Aorta (tissue), 5 donors: ENCODE measurements around the gene MAZ. TPM values are rescaled to one million over a fixed set of nuclear protein-coding genes. Genes with fewer than 3 reads are reported as not detected.
"Not testable (repeated sequence)": the region's sequence is repeated elsewhere in the genome, so short reads cannot be mapped to it uniquely, and the experiment has no call there.

Experiments used
- ATAC-seq: fragments of 200-7000 bp; cut with Tn5 transposase; one replicate; pipeline ENCODE4 v1.9.1; 2022; ENCODE audit warnings: moderate library complexity; ENCODE audit not compliant: low FRiP score
- DNase-seq, 2 donors: peaks; one replicate each; pipeline ENCODE4 v3.0.0-alpha.2; 2020
- H3K27ac ChIP-seq, 2 donors: one replicate each; pipeline ENCODE4 v1.5.1; 2013; ENCODE audit warnings: low read length in 2 of 2, mild to moderate bottlenecking in 2 of 2, moderate library complexity in 2 of 2, control low read depth in 1 of 2, inconsistent platforms in 1 of 2, low read depth in 1 of 2
- H3K27me3 ChIP-seq, 2 donors: one replicate each; pipeline ENCODE4 v1.6.1; 2013; ENCODE audit warnings: control low read depth in 1 of 2, low read length in 1 of 2, mild to moderate bottlenecking in 1 of 2, moderate library complexity in 1 of 2; ENCODE audit not compliant: insufficient read depth in 2 of 2, control insufficient read depth in 1 of 2
- H3K36me3 ChIP-seq, 2 donors: one replicate each; pipeline ENCODE4 v1.6.1; 2013; ENCODE audit warnings: control low read depth in 1 of 2, low read length in 1 of 2, mild to moderate bottlenecking in 1 of 2; ENCODE audit not compliant: insufficient read depth in 2 of 2, control insufficient read depth in 1 of 2
- H3K4me1 ChIP-seq, 2 donors: one replicate each; pipeline ENCODE4 v1.6.1; 2013; ENCODE audit warnings: low read length in 2 of 2, control low read depth in 1 of 2, mild to moderate bottlenecking in 1 of 2, moderate library complexity in 1 of 2; ENCODE audit not compliant: insufficient read depth in 2 of 2, control insufficient read depth in 1 of 2
- H3K4me3 ChIP-seq, 2 donors: one replicate each; pipeline ENCODE4 v1.5.1; 2013; ENCODE audit warnings: low read length in 2 of 2, control low read depth in 1 of 2, mild to moderate bottlenecking in 1 of 2
- H3K9me3 ChIP-seq: one replicate; pipeline ENCODE4 v1.6.1; 2013; ENCODE audit warnings: mild to moderate bottlenecking, low read length; ENCODE audit not compliant: control insufficient read depth
- WGBS, 2 donors: extraction: QIAGEN DNeasy Blood & Tissue Kit; methylation state at CpG; one replicate each; pipeline ENCODE4 v1.1.7; 2013; 5-methylcytosine and 5-hydroxymethylcytosine counted together
- intact Hi-C, 2 donors: fragments of 100-400 bp; cut with DNase I; formaldehyde crosslinking; loops; one replicate each; pipeline versions ENCODE4 v1.14.2 to v1.15.0; 2022
- long read RNA-seq, 2 donors: library from polyadenylated mRNA; unstranded; transcript quantifications; one replicate each; pipeline ENCODE4 v2.0.0, GENCODE V29; 2020 to 2021
- polyA plus RNA-seq, 2 donors: library from polyadenylated mRNA; stranded (reverse); fragments of 200-250 nt; gene quantifications; one replicate each; pipeline ENCODE4 v1.2.3, GENCODE V29; 2013
- total RNA-seq, 2 donors: library from RNA; stranded (reverse); fragmentation: NEBNext Ultra II Directional; extraction: Animal tissue kit (Norgen Biotek cat#: 25700); gene quantifications; one replicate each; pipeline ENCODE4 v1.2.1, GENCODE V29; 2021
- donor health status: healthy with polysubstance abuse.
- donor health status: Bipolar disorder and iron deficiency.
- donor health status: DM: no; HTN: no; CAD: no.
- donor health status: DM: no; HTN: no; CAD: no.
- donor health status: DM: yes; HTN: yes; CAD: no.

The MAZ gene
- total RNA-seq, result 100 to 1,000 TPM; 109 to 127 TPM
- 100 to 1,000 TPM; 112 to 121 TPM for polyA plus RNA-seq
- long read RNA-seq, donor 1, transcript MAZ-214 (3 exons, 1,464 nt), result major isoform, 60 of 117 reads
- long read RNA-seq, donor 1, partial matches to known transcripts, result 54 of 117 reads
- long read RNA-seq, donor 1, other reads (novel, unspliced or antisense), result 1 of 117 reads
- long read RNA-seq, donor 2, transcript MAZ-214 (3 exons, 1,464 nt), result minor isoform, 10 of 98 reads
- long read RNA-seq, donor 2, transcript MAZ-202 (5 exons, 2,532 nt), result major isoform, 22 of 98 reads
- long read RNA-seq, donor 2, transcript MAZ-201 (6 exons, 2,698 nt), result minor isoform, 17 of 98 reads
- long read RNA-seq, donor 2, partial matches to known transcripts, result 30 of 98 reads
- long read RNA-seq, donor 2, other reads (novel, unspliced or antisense), result 19 of 98 reads

GRCh38 chr16:29806099-29806579 is at the start of gene MAZ:
TSS of gene MAZ (plus strand) at chr16:29806529. CDS start at chr16:29806702, 173 bp downstream.
- Histone ChIP-seq H3K4me3 (peak within 1 kb of the TSS; percentile 69 to 73), H3K36me3 (no peaks in the 10 kb centered on the region), H3K9me3 (no peaks in the 10 kb centered on the region), H3K4me1 (no peaks in the 10 kb centered on the region), H3K27ac (peak within 1 kb of the TSS; percentile 47 to 88), H3K27me3 (no peaks in the 10 kb centered on the region)
- ATAC-seq, result peak; percentile 5
- intact Hi-C loops, result loop anchor here in 1 of 2 donors (5.0 kb wide), 1 partner anchor 571 kb away; no protein-coding TSS in a partner anchor
- DNase-seq, result no peak
- 1 to 8% methylated on average over 2 to 65 of the region's 67 CpGs for WGBS, 2 donors

DNA sequence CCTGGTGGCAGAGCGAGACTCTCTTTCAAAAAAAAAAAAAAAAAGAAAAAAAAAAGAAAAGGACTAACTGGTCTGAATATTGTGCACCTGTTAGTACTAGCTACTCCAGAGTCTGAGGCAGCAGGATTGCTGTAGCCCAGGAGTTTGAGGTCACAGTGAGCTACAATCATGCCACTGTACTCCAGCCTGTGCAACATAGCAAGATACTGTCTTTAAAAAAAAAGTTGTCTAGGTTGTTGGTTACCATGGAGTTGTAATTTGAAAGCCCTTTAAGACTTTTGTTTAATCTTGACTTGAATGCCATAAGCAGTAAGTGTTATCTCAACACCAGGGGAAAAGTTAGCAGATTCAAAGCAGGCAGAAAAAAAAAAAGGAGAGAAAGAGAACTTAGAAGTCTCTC is 49.7 kb upstream of the MAZ start:
- no peak overlapping the region for H3K27ac ChIP-seq
- 77 to 85% methylated on average over 1 of the region's 1 CpG for WGBS, 2 donors
- ATAC-seq (no peak), DNase-seq (no peak)
- H3K36me3 ChIP-seq, result no peaks in the 10 kb centered on the region
- H3K4me1 ChIP-seq, result no peaks in the 10 kb centered on the region
- H3K27me3 ChIP-seq, result no peaks in the 10 kb centered on the region
- no peak overlapping the region for H3K4me3 ChIP-seq
- intact Hi-C loops, result no loop called here
- no peaks in the 10 kb centered on the region for H3K9me3 ChIP-seq

DNA sequence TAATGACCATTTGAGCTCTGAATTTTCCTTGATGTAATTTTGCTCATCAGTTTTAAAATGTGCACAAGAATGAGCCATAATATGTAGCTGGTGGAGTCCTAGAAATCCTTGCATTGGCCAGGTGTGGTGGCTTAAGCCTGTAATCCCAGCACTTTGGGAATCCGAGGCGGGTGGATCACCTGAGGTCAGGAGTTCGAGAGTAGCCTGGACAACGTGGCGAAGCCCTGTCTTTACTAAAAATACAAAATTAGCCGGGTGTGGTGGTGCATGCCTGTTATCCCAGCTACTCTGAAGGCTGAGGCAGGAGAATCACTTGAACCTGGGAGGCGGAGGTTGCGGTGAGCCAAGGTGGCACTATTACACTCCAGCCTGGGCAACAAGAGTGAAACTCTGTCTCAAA is 49.2 kb upstream of the MAZ start:
- H3K4me3 ChIP-seq, H3K36me3 ChIP-seq, H3K9me3 ChIP-seq, H3K27ac ChIP-seq, intact Hi-C loops, H3K4me1 ChIP-seq, DNase-seq, H3K27me3 ChIP-seq, ATAC-seq: not testable (repeated sequence)
- WGBS, 2 donors, result 73 to 77% methylated on average over 8 of the region's 8 CpGs

DNA sequence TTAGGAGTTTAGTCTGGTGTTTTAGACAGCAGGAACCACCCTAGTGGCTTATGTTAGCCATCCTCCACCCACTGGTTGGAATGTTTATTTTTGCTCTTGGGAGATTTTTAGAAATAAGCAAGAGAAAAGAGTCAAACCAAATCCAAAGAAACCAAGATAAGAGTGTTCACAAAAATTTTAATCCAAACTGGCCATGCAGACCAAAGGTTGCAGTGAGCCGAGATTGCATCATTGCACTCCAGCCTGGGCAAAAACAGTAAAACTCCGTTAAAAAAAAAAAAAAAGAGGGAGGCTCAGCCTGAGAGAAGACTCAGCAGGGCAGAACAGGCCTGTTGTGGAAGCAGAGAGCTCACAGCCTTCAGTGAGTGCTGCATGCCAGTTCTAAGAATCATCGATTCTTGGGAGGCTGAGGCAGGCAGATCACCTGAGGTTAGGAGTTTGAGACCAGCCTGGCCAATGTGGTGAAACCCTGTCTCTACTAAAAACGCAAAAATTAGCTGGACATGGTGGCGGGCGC is 48.3 kb upstream of the MAZ start:
- WGBS, 2 donors, result 44 to 46% methylated on average over 6 of the region's 6 CpGs
- Histone ChIP-seq H3K4me3 (no peak overlapping the region), H3K27ac (no peak overlapping the region), H3K9me3 (no peaks in the 10 kb centered on the region), H3K4me1 (no peaks in the 10 kb centered on the region), H3K36me3 (no peaks in the 10 kb centered on the region), H3K27me3 (no peaks in the 10 kb centered on the region)
- DNase-seq (peak in 1 of 2 donors; percentile 58), ATAC-seq (peak; percentile 57)
- intact Hi-C loops, result no loop called here

DNA sequence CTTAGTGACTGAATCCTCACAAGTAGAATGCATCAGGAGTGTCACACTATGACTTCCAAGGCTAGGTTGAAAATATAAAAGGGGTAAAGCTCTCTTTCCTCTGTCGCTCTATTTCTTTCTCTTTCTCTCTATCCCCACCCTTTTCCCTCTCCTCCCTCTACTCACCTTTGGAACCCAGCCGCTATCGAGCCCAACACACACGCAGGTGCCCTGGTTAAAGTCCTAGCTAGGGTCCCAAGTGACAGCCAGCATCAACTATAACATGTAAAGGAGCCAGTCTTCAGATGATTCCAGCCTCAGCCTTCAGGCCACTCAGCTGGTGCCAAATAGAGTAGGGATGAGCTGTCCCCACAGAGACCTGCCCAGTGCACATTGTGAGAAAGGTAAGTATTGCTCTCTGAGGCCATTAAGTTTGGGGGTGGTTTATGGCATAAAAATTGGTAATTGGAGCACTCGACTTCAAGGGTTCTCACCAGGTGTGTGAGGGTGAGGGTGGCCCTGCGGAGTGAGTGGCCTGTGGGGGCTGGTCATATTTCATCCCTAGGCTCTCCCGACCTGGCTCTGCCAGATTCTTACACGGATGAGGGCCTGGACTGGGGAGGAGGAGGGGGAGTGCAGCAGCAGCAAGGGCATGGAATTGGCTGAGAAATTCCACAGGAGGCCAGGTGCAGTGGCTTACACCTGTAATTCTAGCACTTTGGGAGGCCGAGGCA is 45.6 kb upstream of the MAZ start:
- no peak for ATAC-seq
- 86 to 87% methylated on average over 9 of the region's 9 CpGs for WGBS, 2 donors
- intact Hi-C loops, result no loop called here
- H3K4me3 ChIP-seq, result no peak overlapping the region
- no peaks in the 10 kb centered on the region for H3K4me1 ChIP-seq
- no peak for DNase-seq
- no peak overlapping the region for H3K27ac ChIP-seq
- H3K36me3 ChIP-seq, result no peaks in the 10 kb centered on the region
- no peaks in the 10 kb centered on the region for H3K9me3 ChIP-seq
- H3K27me3 ChIP-seq, result no peaks in the 10 kb centered on the region

DNA sequence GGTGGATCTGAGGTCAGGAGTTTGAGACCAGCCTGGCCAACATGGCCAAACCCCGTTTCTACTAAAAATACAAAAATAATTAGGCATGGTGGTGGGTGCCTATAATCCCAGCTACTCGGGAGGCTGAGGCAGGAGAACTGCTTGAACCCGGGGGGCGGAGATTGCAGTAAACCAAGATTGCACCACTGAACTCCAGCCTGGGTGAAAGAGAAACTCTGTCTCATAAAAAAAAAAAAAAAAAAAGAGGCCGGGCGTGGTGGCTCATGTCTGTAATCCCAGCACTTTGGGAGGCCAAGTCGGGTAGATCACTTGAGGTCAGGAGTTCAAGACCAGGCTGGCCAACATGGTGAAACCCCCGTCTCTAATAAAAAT is 45.1 kb upstream of the MAZ start:
- H3K27ac ChIP-seq, H3K27me3 ChIP-seq, intact Hi-C loops, DNase-seq, H3K36me3 ChIP-seq, H3K4me3 ChIP-seq, ATAC-seq, H3K9me3 ChIP-seq, H3K4me1 ChIP-seq: not testable (repeated sequence)
- 83 to 85% methylated on average over 8 of the region's 8 CpGs for WGBS, 2 donors

DNA sequence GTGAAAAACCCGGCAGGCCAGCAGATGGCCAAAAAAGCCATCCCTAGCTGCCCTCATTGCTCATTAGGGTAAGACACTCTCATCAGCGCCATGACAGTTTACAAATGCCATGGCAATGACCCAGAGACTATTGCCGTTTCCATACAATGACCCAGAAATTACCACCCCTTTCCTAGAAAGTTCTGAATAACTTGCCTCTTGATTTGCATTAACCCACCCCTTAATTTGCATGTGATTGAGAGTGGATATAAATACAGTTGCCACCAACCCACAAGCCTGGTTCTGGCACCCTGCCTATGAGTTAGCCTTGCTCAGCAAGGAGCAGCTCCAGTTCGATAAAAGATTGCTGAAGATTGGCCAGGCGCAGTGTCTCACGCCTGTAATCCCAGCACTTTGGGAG is 44.4 kb upstream of the MAZ start:
- WGBS, 2 donors, result 79 to 82% methylated on average over 6 of the region's 6 CpGs

DNA sequence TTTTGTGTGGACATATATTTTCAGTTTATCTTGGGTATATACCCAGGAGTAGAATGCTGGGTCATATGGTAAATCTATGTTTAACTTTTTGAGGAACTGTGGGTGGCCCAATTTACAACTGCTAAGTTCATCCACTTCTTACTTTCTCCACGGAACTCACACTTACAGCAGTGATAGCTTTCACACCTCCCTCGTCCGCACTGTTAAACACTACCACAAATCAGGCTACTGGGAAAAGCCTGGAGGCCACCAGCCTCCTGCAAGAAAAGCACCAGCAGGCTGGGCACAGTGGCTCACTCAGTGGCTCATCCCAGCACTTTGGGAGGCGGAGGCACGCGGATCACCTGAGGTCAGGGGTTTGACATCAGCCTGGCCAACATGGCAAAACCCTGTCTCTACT is 43.0 kb upstream of the MAZ start:
- H3K4me1 ChIP-seq, result no peaks in the 10 kb centered on the region
- H3K9me3 ChIP-seq, result no peaks in the 10 kb centered on the region
- H3K27me3 ChIP-seq, result no peaks in the 10 kb centered on the region
- DNase-seq (no peak), ATAC-seq (no peak)
- 64 to 83% methylated on average over 6 of the region's 6 CpGs for WGBS, 2 donors
- intact Hi-C loops, result no loop called here
- no peak overlapping the region for H3K4me3 ChIP-seq
- no peak overlapping the region for H3K27ac ChIP-seq
- H3K36me3 ChIP-seq, result no peaks in the 10 kb centered on the region

More for the DNA sequence above, 44.4 kb upstream of the MAZ start:
- Histone ChIP-seq H3K27ac (no peak overlapping the region), H3K9me3 (no peaks in the 10 kb centered on the region), H3K4me3 (no peak overlapping the region), H3K36me3 (no peaks in the 10 kb centered on the region), H3K4me1 (no peaks in the 10 kb centered on the region), H3K27me3 (no peaks in the 10 kb centered on the region)
- intact Hi-C loops, result no loop called here
- ATAC-seq (no peak), DNase-seq (no peak)
